Skeletal muscle satellite cell (primary cell): Measurements from ENCODE around the gene KRTAP12-4.
"Not testable (repeated sequence)": the region's sequence is repeated elsewhere in the genome, so short reads cannot be mapped to it uniquely, and the experiment has no call there.

Source experiments
- H3K27me3 ChIP-seq: 2 replicates; pipeline ENCODE4 v1.7.0; 2013; ENCODE audit warnings: low read length; ENCODE audit not compliant: control insufficient read depth, insufficient read depth
- H3K36me3 ChIP-seq: 2 replicates; pipeline ENCODE4 v1.7.0; 2013; ENCODE audit warnings: mild to moderate bottlenecking, control low read depth, low read length; ENCODE audit not compliant: insufficient read depth
- H3K4me1 ChIP-seq: 2 replicates; pipeline ENCODE4 v1.7.0; 2013; ENCODE audit warnings: low read length; ENCODE audit not compliant: control insufficient read depth, insufficient read depth
- H3K4me2 ChIP-seq: 2 replicates; pipeline ENCODE4 v1.7.0; 2013; ENCODE audit warnings: mild to moderate bottlenecking, low read length
- H3K4me3 ChIP-seq: 2 replicates; pipeline ENCODE4 v1.7.0; 2013; ENCODE audit warnings: low read length
- H3K9ac ChIP-seq: 2 replicates; pipeline ENCODE4 v1.7.0; 2013; ENCODE audit warnings: mild to moderate bottlenecking, low read depth, low read length, moderate library complexity
- H3K9me3 ChIP-seq: replicated peaks from 2 replicates; pipeline ENCODE4 v1.7.0; 2013; ENCODE audit warnings: mild to moderate bottlenecking, control low read depth, low read length

The KRTAP12-4 gene

GRCh38 chr21:44664691-44665090, 10.2 kb upstream of the KRTAP12-4 start:
- Histone ChIP-seq H3K9me3 (no peaks in the 10 kb centered on the region), H3K4me2 (no peak overlapping the region), H3K4me3 (no peak overlapping the region), H3K9ac (no peak overlapping the region), H3K27me3 (peaks cover 18% of the 10 kb centered on the region), H3K4me1 (no peaks in the 10 kb centered on the region), H3K36me3 (no peaks in the 10 kb centered on the region)

GRCh38 chr21:44661567-44661966, 7.1 kb upstream of the KRTAP12-4 start:
- not testable (repeated sequence) for H3K36me3 ChIP-seq, H3K9me3 ChIP-seq, H3K4me1 ChIP-seq, H3K4me3 ChIP-seq, H3K4me2 ChIP-seq, H3K9ac ChIP-seq
- peaks cover 30% of the 10 kb centered on the region for H3K27me3 ChIP-seq

- H3K9ac ChIP-seq = no peak overlapping the region
- no peaks in the 10 kb centered on the region for H3K9me3 ChIP-seq
- peaks cover 29% of the 10 kb centered on the region for H3K27me3 ChIP-seq
- H3K36me3 ChIP-seq = no peaks in the 10 kb centered on the region
- H3K4me1 ChIP-seq = no peaks in the 10 kb centered on the region
- no peak overlapping the region for H3K4me3 ChIP-seq
- H3K4me2 ChIP-seq = no peak overlapping the region
Observed at GRCh38 chr21:44658913-44659595, 4.6 kb upstream of the KRTAP12-4 start.

- Histone ChIP-seq H3K4me2 (no peak overlapping the region), H3K27me3 (peaks cover 34% of the 10 kb centered on the region), H3K4me1 (no peaks in the 10 kb centered on the region), H3K4me3 (no peak overlapping the region), H3K9me3 (no peaks in the 10 kb centered on the region), H3K36me3 (no peaks in the 10 kb centered on the region), H3K9ac (no peak overlapping the region)
Observed at GRCh38 chr21:44658541-44658910, 4.1 kb upstream of the KRTAP12-4 start.

GRCh38 chr21:44657635-44658540, 3.4 kb upstream of the KRTAP12-4 start, which contains the start of gene KRTAP12-3:
KRTAP12-3 (plus strand) TSS chr21:44657932; CDS start chr21:44657980, 48 bp downstream.
- Histone ChIP-seq H3K4me2 (no peak within 1 kb of the TSS), H3K9ac (no peak within 1 kb of the TSS), H3K4me1 (no peaks in the 10 kb centered on the region), H3K4me3 (no peak within 1 kb of the TSS), H3K27me3 (peaks cover 35% of the 10 kb centered on the region), H3K36me3 (no peaks in the 10 kb centered on the region), H3K9me3 (no peaks in the 10 kb centered on the region)

- no peak overlapping the region for H3K4me2 ChIP-seq
Observed at GRCh38 chr21:44656868-44657267, 2.4 kb upstream of the KRTAP12-4 start.

GRCh38 chr21:44653656-44654575, 543 bp downstream of the KRTAP12-4 start:
- H3K27me3 ChIP-seq = peaks cover 25% of the 10 kb centered on the region
- no peak overlapping the region for H3K9ac ChIP-seq
- H3K36me3 ChIP-seq = no peaks in the 10 kb centered on the region
- H3K4me3 ChIP-seq = no peak overlapping the region
- no peak overlapping the region for H3K4me2 ChIP-seq
- no peaks in the 10 kb centered on the region for H3K4me1 ChIP-seq
- H3K9me3 ChIP-seq = no peaks in the 10 kb centered on the region

More at GRCh38 chr21:44656868-44657267, 2.4 kb upstream of the KRTAP12-4 start:
- Histone ChIP-seq H3K4me1 (no peaks in the 10 kb centered on the region), H3K36me3 (no peaks in the 10 kb centered on the region), H3K27me3 (peaks cover 29% of the 10 kb centered on the region), H3K4me3 (no peak overlapping the region), H3K9ac (no peak overlapping the region), H3K9me3 (no peaks in the 10 kb centered on the region)

- Histone ChIP-seq H3K36me3 (no peaks in the 10 kb centered on the region), H3K4me3 (no peak overlapping the region), H3K9me3 (no peaks in the 10 kb centered on the region), H3K4me1 (no peaks in the 10 kb centered on the region), H3K27me3 (peaks cover 21% of the 10 kb centered on the region), H3K9ac (no peak overlapping the region), H3K4me2 (no peak overlapping the region)
Observed at GRCh38 chr21:44653123-44653522, 1.3 kb downstream of the KRTAP12-4 start.

- Histone ChIP-seq H3K4me3 (no peak overlapping the region), H3K4me1 (no peaks in the 10 kb centered on the region), H3K9me3 (no peaks in the 10 kb centered on the region), H3K27me3 (peaks cover 29% of the 10 kb centered on the region), H3K4me2 (no peak overlapping the region), H3K9ac (no peak overlapping the region), H3K36me3 (no peaks in the 10 kb centered on the region)
Observed at GRCh38 chr21:44650973-44651675, 3.3 kb downstream of the KRTAP12-4 start.

GRCh38 chr21:44650265-44650972, 4.0 kb downstream of the KRTAP12-4 start:
- Histone ChIP-seq H3K4me2 (no peak overlapping the region), H3K36me3 (no peaks in the 10 kb centered on the region), H3K9me3 (no peaks in the 10 kb centered on the region), H3K9ac (no peak overlapping the region), H3K4me3 (no peak overlapping the region), H3K27me3 (peaks cover 29% of the 10 kb centered on the region), H3K4me1 (no peaks in the 10 kb centered on the region)
